ENCODE data around the gene ZRANB3.

DNA sequence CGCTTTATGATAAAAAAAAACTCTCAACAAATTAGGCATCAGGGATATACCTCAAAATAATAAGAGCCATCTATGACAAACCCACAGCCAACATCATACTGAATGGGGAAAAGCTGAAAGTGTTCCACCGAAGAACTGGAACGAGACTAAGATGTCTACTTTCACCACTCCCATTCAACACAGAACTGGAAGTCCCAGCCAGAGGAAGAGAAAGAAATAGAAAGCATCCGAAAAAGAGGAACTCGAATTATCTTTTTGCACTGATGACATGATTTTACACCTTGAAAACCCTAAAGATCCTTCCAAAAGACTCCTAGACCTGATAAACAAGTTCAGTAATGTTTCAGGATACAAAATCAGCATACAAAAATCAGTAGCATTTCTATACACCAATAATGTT, 121.6 kb downstream of the ZRANB3 start:
- TF ChIP-seq POLR2AphosphoS5 (IDR thresholded peaks at IDR 0.05; ENCODE audit: low read depth, low read length), result no peak
- TF ChIP-seq, protein P1, sequence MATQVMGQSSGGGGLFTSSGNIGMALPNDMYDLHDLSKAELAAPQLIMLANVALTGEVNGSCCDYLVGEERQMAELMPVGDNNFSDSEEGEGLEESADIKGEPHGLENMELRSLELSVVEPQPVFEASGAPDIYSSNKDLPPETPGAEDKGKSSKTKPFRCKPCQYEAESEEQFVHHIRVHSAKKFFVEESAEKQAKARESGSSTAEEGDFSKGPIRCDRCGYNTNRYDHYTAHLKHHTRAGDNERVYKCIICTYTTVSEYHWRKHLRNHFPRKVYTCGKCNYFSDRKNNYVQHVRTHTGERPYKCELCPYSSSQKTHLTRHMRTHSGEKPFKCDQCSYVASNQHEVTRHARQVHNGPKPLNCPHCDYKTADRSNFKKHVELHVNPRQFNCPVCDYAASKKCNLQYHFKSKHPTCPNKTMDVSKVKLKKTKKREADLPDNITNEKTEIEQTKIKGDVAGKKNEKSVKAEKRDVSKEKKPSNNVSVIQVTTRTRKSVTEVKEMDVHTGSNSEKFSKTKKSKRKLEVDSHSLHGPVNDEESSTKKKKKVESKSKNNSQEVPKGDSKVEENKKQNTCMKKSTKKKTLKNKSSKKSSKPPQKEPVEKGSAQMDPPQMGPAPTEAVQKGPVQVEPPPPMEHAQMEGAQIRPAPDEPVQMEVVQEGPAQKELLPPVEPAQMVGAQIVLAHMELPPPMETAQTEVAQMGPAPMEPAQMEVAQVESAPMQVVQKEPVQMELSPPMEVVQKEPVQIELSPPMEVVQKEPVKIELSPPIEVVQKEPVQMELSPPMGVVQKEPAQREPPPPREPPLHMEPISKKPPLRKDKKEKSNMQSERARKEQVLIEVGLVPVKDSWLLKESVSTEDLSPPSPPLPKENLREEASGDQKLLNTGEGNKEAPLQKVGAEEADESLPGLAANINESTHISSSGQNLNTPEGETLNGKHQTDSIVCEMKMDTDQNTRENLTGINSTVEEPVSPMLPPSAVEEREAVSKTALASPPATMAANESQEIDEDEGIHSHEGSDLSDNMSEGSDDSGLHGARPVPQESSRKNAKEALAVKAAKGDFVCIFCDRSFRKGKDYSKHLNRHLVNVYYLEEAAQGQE (IDR thresholded peaks at IDR 0.05; ENCODE audit: insufficient read depth in 1 of 2, low read depth in 2 of 2, low read length in 2 of 2), result no peak
- TF ChIP-seq SIN3A (IDR thresholded peaks at IDR 0.05; ENCODE audit: borderline replicate concordance, insufficient read depth, low read length), result no peak

Data from PFSK-1 (cell line).